Kidney (tissue), 14 donors: Measurements from ENCODE around the gene GAS5. TPM values are rescaled to one million over a fixed set of nuclear protein-coding genes. Genes with fewer than 3 reads are reported as not detected.

Experiments used
- DNase-seq, 5 donors: peaks; one replicate each; pipeline ENCODE4 v3.0.0-alpha.2; 2013 to 2020
- FAIRE-seq: peaks from 2 replicates; lab custom pipeline; 2012; peaks lifted over from hg19 to GRCh38; lab: Jason Lieb, UNC
- H3K27ac ChIP-seq, 2 donors: one replicate each; pipeline ENCODE4 v1.7.0; 2013; ENCODE audit warnings: low read depth in 2 of 2, low read length in 2 of 2, inconsistent platforms in 1 of 2
- H3K27me3 ChIP-seq: one replicate; pipeline ENCODE4 v1.7.1; 2013; ENCODE audit warnings: low read length, inconsistent platforms; ENCODE audit not compliant: control insufficient read depth, insufficient read depth
- H3K36me3 ChIP-seq, 3 donors: one replicate each; pipeline versions ENCODE4 v1.7.0 to v1.7.1; 2013; ENCODE audit warnings: low read length in 3 of 3, control low read depth in 1 of 3, inconsistent platforms in 1 of 3; ENCODE audit not compliant: insufficient read depth in 3 of 3, control insufficient read depth in 2 of 3
- H3K4me1 ChIP-seq, 3 donors: one replicate each; pipeline versions ENCODE4 v1.7.0 to v1.7.1; 2013; ENCODE audit warnings: low read length in 3 of 3, inconsistent platforms in 1 of 3, low read depth in 1 of 3; ENCODE audit not compliant: control insufficient read depth in 2 of 3, insufficient read depth in 2 of 3
- H3K4me3 ChIP-seq, 3 donors: one replicate each; pipeline versions ENCODE4 v1.7.0 to v1.8.1; 2013; ENCODE audit warnings: low read length in 3 of 3, control low read depth in 1 of 3, inconsistent platforms in 1 of 3
- H3K9ac ChIP-seq, 3 donors: one replicate each; pipeline versions ENCODE4 v1.7.0 to v1.7.1; 2013; ENCODE audit warnings: low read length in 3 of 3, control low read depth in 1 of 3, inconsistent platforms in 1 of 3
- H3K9me3 ChIP-seq, 3 donors: one replicate each; pipeline versions ENCODE4 v1.7.0 to v1.7.1; 2013; ENCODE audit warnings: low read length in 3 of 3, control low read depth in 1 of 3, inconsistent platforms in 1 of 3; ENCODE audit not compliant: control insufficient read depth in 2 of 3, insufficient read depth in 1 of 3
- intact Hi-C: fragments of 100-400 bp; cut with DNase I; formaldehyde crosslinking; loops from one replicate; pipeline ENCODE4 v1.11.1; 2022
- polyA plus RNA-seq: library from polyadenylated mRNA; stranded (reverse); fragments of 350-450 nt; fragmentation: Illumina TruSeq; extraction: RNeasy Lipid Tissue Mini Kit (QIAGEN cat#74804); gene quantifications from one replicate; pipeline ENCODE4 v1.2.3, GENCODE V29; 2014; ENCODE audit warnings: low read depth, low replicate concordance; ENCODE audit not compliant: insufficient read depth
- total RNA-seq: library from RNA; stranded (reverse); fragmentation: NEBNext Ultra II Directional; extraction: Animal tissue kit (Norgen Biotek cat#: 25700); gene quantifications from one replicate; pipeline ENCODE4 v1.2.1, GENCODE V29; 2021
- TF ChIP-seq, protein P1 (sequence below): IDR thresholded peaks from 3 replicates; pipeline ENCODE4 v1.5.1; 2012; ENCODE audit warnings: mild to moderate bottlenecking, moderate library complexity, borderline replicate concordance; ENCODE audit not compliant: insufficient read depth; ENCODE audit errors: extremely low read depth
- donor health status: control.
- donor health status: control.
- donor health status: control.
- donor health status: control.
- donor health status: control.
- donor health status: DM: yes; HTN: yes; CAD: no.
- donor health status: Normal renal cell carcinoma (clear cell type).

Gene GAS5
- total and polyA plus RNA-seq, 2 donors from 2014 or later: 239 to 275 TPM

DNA sequence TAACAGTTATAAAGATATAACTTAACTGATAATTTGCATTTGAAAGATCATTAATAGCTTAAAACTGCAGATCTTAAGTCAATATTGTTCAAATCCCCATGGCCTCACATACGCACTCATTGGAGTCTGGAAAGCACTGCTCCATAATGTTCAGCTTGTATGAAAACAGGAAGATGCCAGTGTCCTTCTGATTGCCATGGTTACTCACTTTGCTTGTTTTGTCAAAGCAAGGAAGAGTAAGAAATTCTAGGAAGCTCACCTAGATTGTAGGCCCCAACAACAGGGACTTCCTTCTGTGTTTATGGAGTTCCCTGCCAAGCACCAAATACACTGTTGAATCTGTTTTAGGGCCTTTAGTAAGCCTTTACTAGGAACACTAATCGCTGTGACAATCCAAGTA lies 10.9 kb downstream of the GAS5 start:
- Histone ChIP-seq H3K9me3 (no peaks in the 10 kb centered on the region), H3K27ac (no peak overlapping the region), H3K27me3 (no peaks in the 10 kb centered on the region), H3K4me3 (no peak overlapping the region), H3K4me1 (no peaks in the 10 kb centered on the region), H3K36me3 (peaks cover 0 to 15% (median 3%) of the 10 kb centered on the region in 3 donors), H3K9ac (no peak overlapping the region)
- DNase-seq (no peak), FAIRE-seq (no peak)
- TF ChIP-seq, protein P1, sequence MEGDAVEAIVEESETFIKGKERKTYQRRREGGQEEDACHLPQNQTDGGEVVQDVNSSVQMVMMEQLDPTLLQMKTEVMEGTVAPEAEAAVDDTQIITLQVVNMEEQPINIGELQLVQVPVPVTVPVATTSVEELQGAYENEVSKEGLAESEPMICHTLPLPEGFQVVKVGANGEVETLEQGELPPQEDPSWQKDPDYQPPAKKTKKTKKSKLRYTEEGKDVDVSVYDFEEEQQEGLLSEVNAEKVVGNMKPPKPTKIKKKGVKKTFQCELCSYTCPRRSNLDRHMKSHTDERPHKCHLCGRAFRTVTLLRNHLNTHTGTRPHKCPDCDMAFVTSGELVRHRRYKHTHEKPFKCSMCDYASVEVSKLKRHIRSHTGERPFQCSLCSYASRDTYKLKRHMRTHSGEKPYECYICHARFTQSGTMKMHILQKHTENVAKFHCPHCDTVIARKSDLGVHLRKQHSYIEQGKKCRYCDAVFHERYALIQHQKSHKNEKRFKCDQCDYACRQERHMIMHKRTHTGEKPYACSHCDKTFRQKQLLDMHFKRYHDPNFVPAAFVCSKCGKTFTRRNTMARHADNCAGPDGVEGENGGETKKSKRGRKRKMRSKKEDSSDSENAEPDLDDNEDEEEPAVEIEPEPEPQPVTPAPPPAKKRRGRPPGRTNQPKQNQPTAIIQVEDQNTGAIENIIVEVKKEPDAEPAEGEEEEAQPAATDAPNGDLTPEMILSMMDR: no peak
- intact Hi-C loops: no loop called here

DNA sequence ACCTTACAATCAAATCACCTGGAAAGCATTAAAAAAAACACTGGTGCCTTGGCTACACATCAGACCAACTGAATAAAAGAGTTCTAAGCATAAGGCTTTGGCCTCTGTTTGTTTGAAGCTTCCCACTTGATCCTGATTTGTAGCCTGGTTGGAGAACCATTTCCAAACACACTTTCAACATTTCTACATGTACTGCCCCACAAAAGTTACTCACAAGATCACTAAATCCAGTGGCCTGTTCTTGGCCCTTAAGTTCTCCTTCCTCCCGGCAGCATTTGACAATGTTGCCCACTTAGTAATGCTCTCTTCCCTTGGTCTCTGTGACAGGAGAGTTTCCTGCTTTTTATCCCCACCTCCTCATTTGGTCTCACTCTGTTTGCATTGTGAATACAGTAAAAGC lies 11.8 kb downstream of the GAS5 start:
- DNase-seq: no peak
- intact Hi-C loops: no loop called here
- TF ChIP-seq, protein P1: no peak
- no peaks in the 10 kb centered on the region for H3K27me3 ChIP-seq
- no peak overlapping the region for H3K27ac ChIP-seq
- H3K4me1 ChIP-seq: no peaks in the 10 kb centered on the region
- no peak for FAIRE-seq
- no peaks in the 10 kb centered on the region for H3K9me3 ChIP-seq
- peaks cover 0 to 15% (median 3%) of the 10 kb centered on the region in 3 donors for H3K36me3 ChIP-seq
- H3K9ac ChIP-seq: no peak overlapping the region
- no peak overlapping the region for H3K4me3 ChIP-seq

- TF ChIP-seq, protein P1: no peak
- FAIRE-seq: no peak
- no peaks in the 10 kb centered on the region for H3K9me3 ChIP-seq
- H3K27me3 ChIP-seq: no peaks in the 10 kb centered on the region
- no peak overlapping the region for H3K9ac ChIP-seq
- no peaks in the 10 kb centered on the region for H3K4me1 ChIP-seq
- peaks cover 0 to 15% (median 3%) of the 10 kb centered on the region in 3 donors for H3K36me3 ChIP-seq
- no peak overlapping the region for H3K27ac ChIP-seq
- peak in 2 of 5 donors; percentile 7 to 46 for DNase-seq
- no peak overlapping the region for H3K4me3 ChIP-seq
- intact Hi-C loops: no loop called here
Observed at GRCh38 chr1:173853074-173853473, 14.7 kb downstream of the GAS5 start.

DNA sequence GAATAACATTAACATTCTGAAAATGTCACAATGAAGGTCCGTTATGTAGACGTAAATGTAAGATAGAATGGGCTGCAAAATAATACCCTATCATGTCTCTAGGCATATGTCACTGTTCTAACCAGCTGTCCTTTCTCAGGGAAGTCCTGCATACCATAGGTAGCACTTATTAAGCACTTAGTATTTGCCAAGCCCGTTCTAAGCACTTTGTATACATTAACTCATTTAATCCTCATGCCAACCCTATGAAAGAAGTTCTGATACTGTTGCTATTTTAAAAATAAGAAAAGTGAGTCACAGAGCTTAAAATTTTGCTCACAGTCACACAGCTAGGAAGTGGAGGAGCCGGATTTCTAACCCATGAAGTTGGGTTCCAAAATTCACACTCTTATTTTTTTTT lies 15.7 kb downstream of the GAS5 start:
- Histone ChIP-seq H3K9ac (no peak overlapping the region), H3K27ac (no peak overlapping the region), H3K9me3 (no peaks in the 10 kb centered on the region), H3K36me3 (peaks cover 0 to 11% (median 3%) of the 10 kb centered on the region in 3 donors), H3K4me3 (no peak overlapping the region), H3K4me1 (no peaks in the 10 kb centered on the region), H3K27me3 (no peaks in the 10 kb centered on the region)
- intact Hi-C loops: no loop called here
- no peak for DNase-seq
- TF ChIP-seq, protein P1: no peak
- no peak for FAIRE-seq
